SK-N-SH treated with all-trans-retinoic acid at 6 μM for 48 hours (cell line): ENCODE data around the gene RTL10.

Experiments used
- ATAC-seq: fragments of 200-7000 bp; cut with Tn5 transposase; 3 replicates; pipeline ENCODE4 v1.9.1; 2020; ENCODE audit warnings: mild to moderate bottlenecking, moderate library complexity
- ARNTL ChIP-seq: fragments of 450-650 bp; formaldehyde crosslinking; IDR thresholded peaks from 2 replicates; pipeline ENCODE4 v1.5.0; 2020; ENCODE audit warnings: low read depth, mild to moderate bottlenecking, moderate library complexity, borderline replicate concordance
- BACH2 ChIP-seq: fragments of 250-450 bp; sonication (Bioruptor Pico); IDR thresholded peaks from 2 replicates; pipeline ENCODE4 v1.9.0; 2021; ENCODE audit warnings: mild to moderate bottlenecking, borderline replicate concordance
- CREB5 ChIP-seq: fragments of 250-450 bp; sonication (Bioruptor Pico); IDR thresholded peaks from 2 replicates; pipeline ENCODE4 v1.5.1; 2020; ENCODE audit warnings: low read depth, mild to moderate bottlenecking, moderate library complexity
- CSDC2 ChIP-seq: fragments of 250-450 bp; sonication (Bioruptor Pico); IDR thresholded peaks from 2 replicates; pipeline ENCODE4 v1.5.0; 2020; ENCODE audit warnings: mild to moderate bottlenecking, moderate library complexity
- CSRNP3 ChIP-seq: fragments of 250-450 bp; sonication (Bioruptor Pico); IDR thresholded peaks from 2 replicates; pipeline ENCODE4 v1.5.1; 2021; ENCODE audit warnings: mild to moderate bottlenecking, moderate library complexity
- ESRRG ChIP-seq: fragments of 250-450 bp; sonication (Bioruptor Pico); IDR thresholded peaks from 2 replicates; pipeline ENCODE4 v1.6.1; 2021; ENCODE audit warnings: mild to moderate bottlenecking
- GLIS3 ChIP-seq: fragments of 250-450 bp; sonication (Bioruptor Pico); IDR thresholded peaks from 2 replicates; pipeline ENCODE4 v1.5.0; 2020; ENCODE audit warnings: mild to moderate bottlenecking, moderate library complexity
- ISL1 ChIP-seq: fragments of 250-450 bp; sonication (Bioruptor Pico); IDR thresholded peaks from 2 replicates; pipeline ENCODE4 v2.1.2; 2022; ENCODE audit warnings: mild to moderate bottlenecking, moderate library complexity
- OSR1 ChIP-seq: fragments of 250-450 bp; sonication (Bioruptor Pico); IDR thresholded peaks from 2 replicates; pipeline ENCODE4 v1.8.0; 2022; ENCODE audit warnings: moderate library complexity, mild to moderate bottlenecking, inconsistent platforms
- PATZ1 ChIP-seq: fragments of 250-450 bp; sonication (Bioruptor Pico); IDR thresholded peaks from 2 replicates; pipeline ENCODE4 v1.8.0; 2020; ENCODE audit warnings: mild to moderate bottlenecking, moderate library complexity, borderline replicate concordance
- POU6F1 ChIP-seq: fragments of 250-450 bp; sonication (Bioruptor Pico); IDR thresholded peaks from 2 replicates; pipeline ENCODE4 v1.8.0; 2021; ENCODE audit warnings: low read depth, mild to moderate bottlenecking, moderate library complexity, borderline replicate concordance
- PPARA ChIP-seq: fragments of 250-450 bp; sonication (Bioruptor Pico); IDR thresholded peaks from 2 replicates; pipeline ENCODE4 v1.5.0; 2020; ENCODE audit warnings: mild to moderate bottlenecking, borderline replicate concordance
- RARB ChIP-seq: fragments of 250-450 bp; sonication (Bioruptor Pico); IDR thresholded peaks from 2 replicates; pipeline ENCODE4 v1.8.0; 2021; ENCODE audit warnings: mild to moderate bottlenecking, moderate library complexity
- SNAI2 ChIP-seq: fragments of 250-450 bp; sonication (Bioruptor Pico); IDR thresholded peaks from 2 replicates; pipeline ENCODE4 v1.5.0; 2020; ENCODE audit warnings: mild to moderate bottlenecking, moderate library complexity
- TCF4 ChIP-seq: fragments of 250-450 bp; sonication (Bioruptor Pico); IDR thresholded peaks from 2 replicates; pipeline ENCODE4 v1.8.0; 2021; ENCODE audit warnings: mild to moderate bottlenecking, moderate library complexity, borderline replicate concordance
- TSHZ2 ChIP-seq: fragments of 250-450 bp; sonication (Bioruptor Pico); IDR thresholded peaks from 2 replicates; pipeline ENCODE4 v1.5.0; 2020; ENCODE audit warnings: mild to moderate bottlenecking, moderate library complexity
- ZC3H10 ChIP-seq: fragments of 250-450 bp; sonication (Bioruptor Pico); IDR thresholded peaks from 2 replicates; pipeline ENCODE4 v1.5.1; 2021; ENCODE audit warnings: mild to moderate bottlenecking, moderate library complexity
- ZFP3 ChIP-seq: fragments of 250-450 bp; sonication (Bioruptor Pico); IDR thresholded peaks from 2 replicates; pipeline ENCODE4 v1.5.0; 2020; ENCODE audit warnings: mild to moderate bottlenecking, moderate library complexity
- ZFP30 ChIP-seq: fragments of 450-650 bp; formaldehyde crosslinking; IDR thresholded peaks from 2 replicates; pipeline ENCODE4 v1.5.0; 2022; ENCODE audit warnings: mild to moderate bottlenecking, moderate library complexity
- ZNF565 ChIP-seq: fragments of 450-650 bp; formaldehyde crosslinking; conservative IDR thresholded peaks from 2 replicates; pipeline ENCODE4 v1.5.0; 2020; ENCODE audit warnings: low read depth, mild to moderate bottlenecking, moderate library complexity
- ZNF70 ChIP-seq: fragments of 450-650 bp; formaldehyde crosslinking; IDR thresholded peaks from 2 replicates; pipeline ENCODE4 v1.5.0; 2020; ENCODE audit warnings: mild to moderate bottlenecking, moderate library complexity
- ZNF8 ChIP-seq: fragments of 450-650 bp; formaldehyde crosslinking; IDR thresholded peaks from 2 replicates; pipeline ENCODE4 v1.5.0; 2020; ENCODE audit warnings: mild to moderate bottlenecking, moderate library complexity

Gene RTL10

GRCh38 chr22:19897726-19898125 is 43.1 kb upstream of the RTL10 start:
- ATAC-seq, result no peak
- TF ChIP-seq OSR1, result no peak
- TF ChIP-seq ZC3H10 (CRISPR knock-in tag), result no peak
- TF ChIP-seq PATZ1 (CRISPR knock-in tag), result no peak
- no peak for TF ChIP-seq CSRNP3
- TF ChIP-seq ZNF8, result no peak
- no peak for TF ChIP-seq CREB5 (CRISPR knock-in tag)
- no peak for TF ChIP-seq BACH2 (CRISPR knock-in tag)
- TF ChIP-seq PPARA (CRISPR knock-in tag), result no peak
- no peak for TF ChIP-seq ZNF70
- TF ChIP-seq TCF4 (CRISPR knock-in tag), result no peak
- no peak for TF ChIP-seq ZNF565 (CRISPR knock-in tag)
- no peak for TF ChIP-seq ZFP3 (CRISPR knock-in tag)
- no peak for TF ChIP-seq CSDC2 (CRISPR knock-in tag)
- TF ChIP-seq ESRRG (CRISPR knock-in tag), result no peak
- TF ChIP-seq ARNTL (CRISPR knock-in tag), result no peak
- no peak for TF ChIP-seq GLIS3 (CRISPR knock-in tag)
- TF ChIP-seq ISL1, result no peak
- TF ChIP-seq SNAI2 (CRISPR knock-in tag), result no peak
- TF ChIP-seq TSHZ2 (CRISPR knock-in tag), result no peak

- TF ChIP-seq ARNTL (CRISPR knock-in tag) (no peak), CSDC2 (CRISPR knock-in tag) (no peak), RARB (CRISPR knock-in tag) (no peak), CREB5 (CRISPR knock-in tag) (no peak), ZNF8 (no peak), ZFP30 (CRISPR knock-in tag) (no peak), ESRRG (CRISPR knock-in tag) (no peak), ZFP3 (CRISPR knock-in tag) (no peak), POU6F1 (CRISPR knock-in tag) (no peak), ZNF565 (CRISPR knock-in tag) (no peak), PPARA (CRISPR knock-in tag) (no peak), TCF4 (CRISPR knock-in tag) (no peak), PATZ1 (CRISPR knock-in tag) (no peak), ZC3H10 (CRISPR knock-in tag) (no peak), ISL1 (no peak)
- ATAC-seq, result no peak; the same call in 2 of the 3 replicates
Observed at GRCh38 chr22:19896665-19897355, 42.1 kb upstream of the RTL10 start.
